Neutrophil (primary cell): ENCODE data around the gene CHST11.
A peak's percentile ranks its signal among the peaks of the same experiment; 100 is the strongest.
"Not testable (repeated sequence)": the region's sequence is repeated elsewhere in the genome, so short reads cannot be mapped to it uniquely, and the experiment has no call there.

Experiments
- H3K27ac ChIP-seq: fragments of 200-600 bp; sonication (generic); 2 replicates; pipeline ENCODE4 v1.5.1; 2016; ENCODE audit warnings: mild to moderate bottlenecking, moderate library complexity
- H3K27me3 ChIP-seq: fragments of 200-600 bp; sonication (generic); 2 replicates; pipeline ENCODE4 v1.6.0; 2016; ENCODE audit warnings: mild to moderate bottlenecking
- H3K36me3 ChIP-seq: fragments of 200-600 bp; sonication (generic); 2 replicates; pipeline ENCODE4 v1.5.1; 2017
- H3K4me1 ChIP-seq, 2 experiments: fragments of 200-600 bp in 1 of 2; sonication (generic) in 1 of 2; 1 replicate in 1 of 2; 2 replicates in 1 of 2; pipeline versions ENCODE4 v1.5.1 to v1.6.1; 2013 to 2016; ENCODE audit warnings: low read depth in 1 of 2, low read length in 1 of 2, mild to moderate bottlenecking in 1 of 2, moderate library complexity in 1 of 2; ENCODE audit not compliant: control insufficient read depth in 1 of 2, insufficient read depth in 1 of 2
- H3K4me3 ChIP-seq, 2 experiments: fragments of 200-600 bp in 1 of 2; sonication (generic) in 1 of 2; 1 replicate in 1 of 2; 2 replicates in 1 of 2; pipeline ENCODE4 v1.5.1; 2013 to 2016; ENCODE audit warnings: low read depth in 1 of 2, low read length in 1 of 2, mild to moderate bottlenecking in 1 of 2, moderate library complexity in 1 of 2
- H3K9me3 ChIP-seq: fragments of 200-600 bp; sonication (generic); 2 replicates; pipeline ENCODE4 v1.5.1; 2016
- CTCF ChIP-seq: fragments of 200-600 bp; sonication (generic); IDR thresholded peaks from 2 replicates; pipeline ENCODE4 v1.5.1; 2016; ENCODE audit warnings: antibody characterized with exemption

CHST11 gene

GRCh38 chr12:104742551-104743201 is 285.9 kb downstream of the CHST11 start:
- no peak for TF ChIP-seq CTCF
- H3K4me3 ChIP-seq: no peak overlapping the region
- H3K27ac ChIP-seq: peak overlapping the region; percentile 26
- H3K9me3 ChIP-seq: no peaks in the 10 kb centered on the region
- H3K27me3 ChIP-seq: no peaks in the 10 kb centered on the region
- peaks cover 31 to 59% of the 10 kb centered on the region in 2 experiments for H3K4me1 ChIP-seq
- no peaks in the 10 kb centered on the region for H3K36me3 ChIP-seq

- Histone ChIP-seq H3K9me3 (no peaks in the 10 kb centered on the region), H3K36me3 (no peaks in the 10 kb centered on the region), H3K27me3 (no peaks in the 10 kb centered on the region), H3K27ac (peak overlapping the region; percentile 26), H3K4me1 (peaks cover 27 to 58% of the 10 kb centered on the region in 2 experiments), H3K4me3 (no peak overlapping the region)
- no peak for TF ChIP-seq CTCF
Observed at GRCh38 chr12:104743202-104743580, 286.4 kb downstream of the CHST11 start.

GRCh38 chr12:104743753-104744548 is 287.2 kb downstream of the CHST11 start:
- H3K27ac ChIP-seq: not testable (repeated sequence)

GRCh38 chr12:104746467-104747088 is 289.8 kb downstream of the CHST11 start:
- no peak overlapping the region for H3K4me3 ChIP-seq
- no peaks in the 10 kb centered on the region for H3K27me3 ChIP-seq
- no peaks in the 10 kb centered on the region for H3K9me3 ChIP-seq
- no peaks in the 10 kb centered on the region for H3K36me3 ChIP-seq
- peaks cover 38 to 62% of the 10 kb centered on the region in 2 experiments for H3K4me1 ChIP-seq
- H3K27ac ChIP-seq: peak overlapping the region; percentile 41
- TF ChIP-seq CTCF: no peak

More at GRCh38 chr12:104743753-104744548, 287.2 kb downstream of the CHST11 start:
- H3K36me3 ChIP-seq, H3K27me3 ChIP-seq, H3K9me3 ChIP-seq, H3K4me3 ChIP-seq: not testable (repeated sequence)
- peaks cover 27 to 58% of the 10 kb centered on the region in 2 experiments for H3K4me1 ChIP-seq

GRCh38 chr12:104747330-104747729 is 290.6 kb downstream of the CHST11 start:
- Histone ChIP-seq H3K4me1 (peaks cover 40 to 60% of the 10 kb centered on the region in 2 experiments), H3K4me3 (no peak overlapping the region), H3K36me3 (no peaks in the 10 kb centered on the region), H3K27me3 (no peaks in the 10 kb centered on the region), H3K27ac (peak overlapping the region; percentile 41), H3K9me3 (no peaks in the 10 kb centered on the region)
- no peak for TF ChIP-seq CTCF
